G401 (cell line): ENCODE data around the gene PXDN. TPM values are rescaled to one million over a fixed set of nuclear protein-coding genes. Genes with fewer than 3 reads are reported as not detected.

Experiments used
- DNase-seq: peaks from one replicate; pipeline ENCODE4 v3.0.0-alpha.2; 2015; ENCODE audit warnings: low spot score
- in situ Hi-C: cut with HindIII; loops from 2 replicates; pipeline ENCODE4 v1.10.0; 2016; ENCODE audit warnings: low sequenced_read_pairs, mixed read lengths
- total RNA-seq: library from RNA; depleted of rRNA; stranded (reverse); fragments of >200 nt; shearing (Covaris generic); gene quantifications from 2 replicates; pipeline ENCODE4 v1.2.3, GENCODE V29; 2014

The PXDN gene
- total RNA-seq, 1 experiment from 2014 or later = 25.4 TPM

GRCh38 chr2:1696472-1696871 lies 47.8 kb downstream of the PXDN start:
- no peak for DNase-seq
- in situ Hi-C loops = no loop called here

GRCh38 chr2:1694371-1695271 lies 49.7 kb downstream of the PXDN start:
- no peak for DNase-seq
- in situ Hi-C loops = no loop called here

- no peak for DNase-seq
Observed at GRCh38 chr2:1693723-1694122, 50.6 kb downstream of the PXDN start.

GRCh38 chr2:1692342-1692741 lies 52.0 kb downstream of the PXDN start:
- in situ Hi-C loops = no loop called here
- DNase-seq = no peak

More at GRCh38 chr2:1693723-1694122, 50.6 kb downstream of the PXDN start:
- in situ Hi-C loops = no loop called here

- DNase-seq = no peak
- in situ Hi-C loops = no loop called here
Observed at GRCh38 chr2:1691366-1691765, 52.9 kb downstream of the PXDN start.

- in situ Hi-C loops = no loop called here
- no peak for DNase-seq
Observed at GRCh38 chr2:1690056-1690775, 54.1 kb downstream of the PXDN start.

- in situ Hi-C loops = no loop called here
- DNase-seq = no peak
Observed at GRCh38 chr2:1688859-1689258, 55.5 kb downstream of the PXDN start.

GRCh38 chr2:1688161-1688560 lies 56.2 kb downstream of the PXDN start:
- DNase-seq = no peak
- in situ Hi-C loops = no loop called here

- DNase-seq = no peak
- in situ Hi-C loops = no loop called here
Observed at GRCh38 chr2:1687254-1687653, 57.1 kb downstream of the PXDN start.

GRCh38 chr2:1686784-1687105 lies 57.6 kb downstream of the PXDN start:
- in situ Hi-C loops = no loop called here
- no peak for DNase-seq

GRCh38 chr2:1685957-1686783 lies 58.1 kb downstream of the PXDN start:
- in situ Hi-C loops = no loop called here
- no peak for DNase-seq

GRCh38 chr2:1685078-1685956 lies 59.0 kb downstream of the PXDN start:
- in situ Hi-C loops = no loop called here

GRCh38 chr2:1683297-1683696 lies 61.0 kb downstream of the PXDN start:
- in situ Hi-C loops = no loop called here
- DNase-seq = no peak

More at GRCh38 chr2:1685078-1685956, 59.0 kb downstream of the PXDN start:
- no peak for DNase-seq

GRCh38 chr2:1682181-1682440 lies 62.2 kb downstream of the PXDN start:
- in situ Hi-C loops = no loop called here
- no peak for DNase-seq

- no peak for DNase-seq
- in situ Hi-C loops = no loop called here
Observed at GRCh38 chr2:1681323-1682180, 62.8 kb downstream of the PXDN start.

GRCh38 chr2:1681017-1681318 lies 63.3 kb downstream of the PXDN start:
- in situ Hi-C loops = no loop called here

GRCh38 chr2:1680222-1681016 lies 63.9 kb downstream of the PXDN start:
- in situ Hi-C loops = no loop called here

More at GRCh38 chr2:1681017-1681318, 63.3 kb downstream of the PXDN start:
- DNase-seq = no peak

More at GRCh38 chr2:1680222-1681016, 63.9 kb downstream of the PXDN start:
- no peak for DNase-seq
